Type B pancreatic cell (in vitro differentiated cells): ENCODE results near the gene RBCK1. TPM values are rescaled to one million over a fixed set of nuclear protein-coding genes. Genes with fewer than 3 reads are reported as not detected.

ENCODE experiments used
- DNase-seq: peaks from one replicate; pipeline ENCODE4 v3.0.0; 2021; ENCODE audit warnings: mixed read lengths; ENCODE audit not compliant: unreplicated experiment; ENCODE audit errors: extremely low spot score
- H3K27ac Mint-ChIP-seq: 2 replicates; pipeline ENCODE4 v1.8.0; 2021; ENCODE audit warnings: mild to moderate bottlenecking, mixed read lengths
- H3K27me3 Mint-ChIP-seq: 2 replicates; pipeline ENCODE4 v1.8.0; 2021; ENCODE audit warnings: mixed read lengths
- H3K36me3 Mint-ChIP-seq: 2 replicates; pipeline ENCODE4 v1.8.0; 2021; ENCODE audit warnings: mixed read lengths
- H3K4me1 Mint-ChIP-seq: one replicate; pipeline ENCODE4 v1.8.0; 2021; ENCODE audit warnings: mixed read lengths; ENCODE audit not compliant: unreplicated experiment
- H3K4me3 Mint-ChIP-seq: 2 replicates; pipeline ENCODE4 v1.8.0; 2021; ENCODE audit warnings: mild to moderate bottlenecking, mixed read lengths
- H3K9me3 Mint-ChIP-seq: 2 replicates; pipeline ENCODE4 v1.8.0; 2021; ENCODE audit warnings: mixed read lengths
- total RNA-seq: library from RNA; stranded (reverse); gene quantifications from 2 replicates; pipeline ENCODE4 v1.2.1, GENCODE V29; 2021; ENCODE audit warnings: low replicate concordance
- TF ChIP-seq, protein P1 (sequence below): fragments of 200-600 bp; sonication (generic); conservative IDR thresholded peaks from 2 replicates; pipeline ENCODE4 v1.5.0; 2021; ENCODE audit warnings: antibody characterized with exemption, mild to moderate bottlenecking

The RBCK1 gene
- total RNA-seq, 1 donor from 2014 or later = 84.9 TPM

DNA sequence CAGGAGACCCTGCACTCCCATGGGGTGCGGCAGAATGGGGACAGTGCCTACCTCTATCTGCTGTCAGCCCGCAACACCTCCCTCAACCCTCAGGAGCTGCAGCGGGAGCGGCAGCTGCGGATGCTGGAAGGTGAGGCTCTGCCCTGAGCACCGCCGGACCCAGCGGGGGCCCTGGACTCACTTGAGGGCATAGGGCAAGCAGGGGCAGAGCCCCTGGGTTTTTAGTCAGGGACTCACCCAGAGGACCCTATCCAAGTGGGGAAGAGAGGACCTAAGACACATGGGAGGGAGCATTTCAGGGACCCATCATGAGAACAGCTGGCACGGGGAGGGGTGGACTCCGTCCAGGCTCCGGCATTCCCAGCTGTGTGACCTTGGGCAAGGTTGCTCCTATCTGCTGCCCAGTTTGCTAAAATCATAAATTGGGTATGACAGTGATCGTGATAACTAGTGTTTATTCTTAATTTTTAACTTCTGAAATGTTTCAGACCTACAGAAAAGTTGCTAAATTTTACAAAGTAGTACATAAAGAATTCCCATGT, 9.8 kb downstream of the RBCK1 start:
- Mint-ChIP-seq H3K4me3 (no peak overlapping the region), H3K9me3 (no peaks in the 10 kb centered on the region), H3K4me1 (no peaks in the 10 kb centered on the region), H3K36me3 (peaks cover 28% of the 10 kb centered on the region), H3K27me3 (no peaks in the 10 kb centered on the region), H3K27ac (no peak overlapping the region)
- TF ChIP-seq, protein P1, sequence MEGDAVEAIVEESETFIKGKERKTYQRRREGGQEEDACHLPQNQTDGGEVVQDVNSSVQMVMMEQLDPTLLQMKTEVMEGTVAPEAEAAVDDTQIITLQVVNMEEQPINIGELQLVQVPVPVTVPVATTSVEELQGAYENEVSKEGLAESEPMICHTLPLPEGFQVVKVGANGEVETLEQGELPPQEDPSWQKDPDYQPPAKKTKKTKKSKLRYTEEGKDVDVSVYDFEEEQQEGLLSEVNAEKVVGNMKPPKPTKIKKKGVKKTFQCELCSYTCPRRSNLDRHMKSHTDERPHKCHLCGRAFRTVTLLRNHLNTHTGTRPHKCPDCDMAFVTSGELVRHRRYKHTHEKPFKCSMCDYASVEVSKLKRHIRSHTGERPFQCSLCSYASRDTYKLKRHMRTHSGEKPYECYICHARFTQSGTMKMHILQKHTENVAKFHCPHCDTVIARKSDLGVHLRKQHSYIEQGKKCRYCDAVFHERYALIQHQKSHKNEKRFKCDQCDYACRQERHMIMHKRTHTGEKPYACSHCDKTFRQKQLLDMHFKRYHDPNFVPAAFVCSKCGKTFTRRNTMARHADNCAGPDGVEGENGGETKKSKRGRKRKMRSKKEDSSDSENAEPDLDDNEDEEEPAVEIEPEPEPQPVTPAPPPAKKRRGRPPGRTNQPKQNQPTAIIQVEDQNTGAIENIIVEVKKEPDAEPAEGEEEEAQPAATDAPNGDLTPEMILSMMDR = no peak
- DNase-seq = no peak

GRCh38 chr20:418858-419365, 10.8 kb downstream of the RBCK1 start:
- Mint-ChIP-seq H3K27me3 (no peaks in the 10 kb centered on the region), H3K9me3 (no peaks in the 10 kb centered on the region), H3K4me1 (no peaks in the 10 kb centered on the region), H3K4me3 (no peak overlapping the region), H3K36me3 (peaks cover 21% of the 10 kb centered on the region), H3K27ac (no peak overlapping the region)
- TF ChIP-seq, protein P1 = no peak
- DNase-seq = no peak

DNA sequence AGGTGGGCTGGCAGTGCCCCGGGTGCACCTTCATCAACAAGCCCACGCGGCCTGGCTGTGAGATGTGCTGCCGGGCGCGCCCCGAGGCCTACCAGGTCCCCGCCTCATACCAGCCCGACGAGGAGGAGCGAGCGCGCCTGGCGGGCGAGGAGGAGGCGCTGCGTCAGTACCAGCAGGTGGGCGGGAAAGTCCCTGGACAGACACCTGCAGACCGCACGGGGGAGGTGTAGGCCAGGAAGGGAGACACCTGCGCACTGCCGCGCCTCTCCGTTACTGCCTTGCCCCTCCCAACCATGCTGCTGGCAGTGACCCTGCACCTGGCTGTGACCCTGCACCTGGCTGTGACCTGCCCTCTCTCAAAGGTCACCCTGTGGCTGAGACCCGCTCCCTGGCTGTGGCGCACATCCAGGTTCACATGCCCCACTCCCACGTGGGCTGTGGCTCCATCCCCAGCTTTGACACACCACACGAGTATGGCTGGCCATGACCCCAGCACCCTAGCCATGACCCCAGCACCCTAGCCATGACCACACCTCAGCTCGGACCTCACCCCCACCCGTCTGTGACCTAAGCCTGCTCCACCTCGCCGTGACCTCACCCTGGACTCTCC, 11.6 kb downstream of the RBCK1 start:
- no peak for DNase-seq
- H3K9me3 Mint-ChIP-seq = no peaks in the 10 kb centered on the region
- TF ChIP-seq, protein P1 = no peak
- no peaks in the 10 kb centered on the region for H3K27me3 Mint-ChIP-seq
- H3K27ac Mint-ChIP-seq = no peak overlapping the region
- no peaks in the 10 kb centered on the region for H3K4me1 Mint-ChIP-seq
- no peak overlapping the region for H3K4me3 Mint-ChIP-seq
- H3K36me3 Mint-ChIP-seq = peaks cover 21% of the 10 kb centered on the region

GRCh38 chr20:420166-420620, 12.1 kb downstream of the RBCK1 start:
- Mint-ChIP-seq H3K27ac (no peak overlapping the region), H3K36me3 (peaks cover 21% of the 10 kb centered on the region), H3K9me3 (no peaks in the 10 kb centered on the region), H3K4me3 (no peak overlapping the region), H3K27me3 (no peaks in the 10 kb centered on the region), H3K4me1 (no peaks in the 10 kb centered on the region)
- TF ChIP-seq, protein P1 = no peak
- DNase-seq = no peak

- Mint-ChIP-seq H3K4me1 (no peaks in the 10 kb centered on the region), H3K27me3 (no peaks in the 10 kb centered on the region), H3K4me3 (no peak overlapping the region), H3K36me3 (peaks cover 17% of the 10 kb centered on the region), H3K9me3 (no peaks in the 10 kb centered on the region), H3K27ac (no peak overlapping the region)
- TF ChIP-seq, protein P1 = no peak
- no peak for DNase-seq
Measured at GRCh38 chr20:420721-421574, 12.8 kb downstream of the RBCK1 start.
